ENCODE results near the gene LENEP.

The LENEP gene

DNA sequence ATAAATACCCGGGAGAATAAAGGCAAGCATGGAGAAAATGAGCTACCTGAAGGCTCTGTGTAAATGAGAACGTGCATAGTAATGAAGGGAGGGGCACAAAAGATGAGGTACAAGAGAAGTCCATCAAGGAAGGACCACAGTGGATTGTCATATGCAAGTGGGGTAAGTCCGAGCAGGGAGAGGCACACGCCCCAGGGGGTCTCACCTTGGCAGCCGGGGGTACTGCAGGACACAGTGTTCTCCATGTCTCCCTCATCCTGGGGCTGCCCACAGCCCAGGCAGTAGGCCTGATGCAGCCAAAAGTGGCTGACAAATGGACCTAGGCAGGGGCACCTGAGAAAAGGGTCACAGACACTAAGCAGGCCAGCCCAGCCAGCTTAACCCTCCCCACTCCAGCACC lies 30.2 kb downstream of the LENEP start:
- H3K36me3 ChIP-seq (ENCODE audit: insufficient read depth, low read length) = no peaks in the 10 kb centered on the region
- H3K9ac ChIP-seq (ENCODE audit: low read depth, low read length) = no peak overlapping the region
- no peaks in the 10 kb centered on the region for H3K9me3 ChIP-seq (ENCODE audit: control insufficient read depth, insufficient read depth, low read length)
- peaks cover 12% of the 10 kb centered on the region; the same call in 1 of the 2 replicates for H3K4me1 ChIP-seq (ENCODE audit: insufficient read depth, low read length)

DNA sequence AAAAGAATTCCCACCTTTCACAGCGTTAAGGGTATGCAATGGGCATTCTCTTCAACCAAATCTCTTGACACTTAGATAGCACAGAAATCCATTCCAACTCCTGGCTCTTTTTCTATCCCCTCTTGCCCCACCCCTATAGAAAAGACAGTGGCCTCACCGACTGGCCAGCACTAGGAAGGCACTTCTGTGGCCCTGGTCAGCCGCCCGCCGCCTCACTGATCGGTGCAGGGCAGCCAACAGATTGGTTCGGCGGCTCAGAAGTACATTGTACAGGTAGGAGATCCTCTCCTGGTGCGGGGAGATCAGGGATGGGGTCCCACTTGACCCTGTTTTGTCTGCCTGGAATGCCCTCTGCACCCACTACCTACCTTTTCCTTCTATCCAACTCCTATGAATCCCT lies 30.9 kb downstream of the LENEP start:
- Histone ChIP-seq H3K4me1 (ENCODE audit: insufficient read depth, low read length) (peaks cover 10% of the 10 kb centered on the region; the same call in 1 of the 2 replicates), H3K36me3 (ENCODE audit: insufficient read depth, low read length) (no peaks in the 10 kb centered on the region), H3K9me3 (ENCODE audit: control insufficient read depth, insufficient read depth, low read length) (no peaks in the 10 kb centered on the region), H3K9ac (ENCODE audit: low read depth, low read length) (no peak overlapping the region)

DNA sequence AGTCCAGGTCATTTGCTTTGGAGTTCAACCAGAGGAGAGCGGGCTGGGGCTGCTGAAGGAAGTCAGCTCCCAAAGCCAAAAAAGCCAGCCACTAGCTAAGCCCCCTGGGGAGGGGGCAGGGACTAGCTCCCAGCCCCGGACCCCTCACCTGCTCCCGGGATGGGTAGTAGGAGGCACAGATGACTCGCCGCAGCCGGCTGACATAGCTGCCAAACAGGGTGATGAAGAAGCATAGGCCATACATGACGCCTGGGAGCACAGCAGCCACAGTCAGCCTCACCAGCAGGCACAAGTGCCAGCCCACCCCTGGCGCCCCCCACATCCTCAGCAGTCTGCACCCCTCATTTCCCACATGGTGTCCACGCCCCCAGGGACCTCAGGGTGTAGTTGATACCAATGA lies 32.8 kb downstream of the LENEP start:
- Histone ChIP-seq H3K9me3 (ENCODE audit: control insufficient read depth, insufficient read depth, low read length) (no peaks in the 10 kb centered on the region), H3K9ac (ENCODE audit: low read depth, low read length) (no peak overlapping the region), H3K36me3 (ENCODE audit: insufficient read depth, low read length) (no peaks in the 10 kb centered on the region), H3K4me1 (ENCODE audit: insufficient read depth, low read length) (peaks cover 10% of the 10 kb centered on the region; the same call in 1 of the 2 replicates)

DNA sequence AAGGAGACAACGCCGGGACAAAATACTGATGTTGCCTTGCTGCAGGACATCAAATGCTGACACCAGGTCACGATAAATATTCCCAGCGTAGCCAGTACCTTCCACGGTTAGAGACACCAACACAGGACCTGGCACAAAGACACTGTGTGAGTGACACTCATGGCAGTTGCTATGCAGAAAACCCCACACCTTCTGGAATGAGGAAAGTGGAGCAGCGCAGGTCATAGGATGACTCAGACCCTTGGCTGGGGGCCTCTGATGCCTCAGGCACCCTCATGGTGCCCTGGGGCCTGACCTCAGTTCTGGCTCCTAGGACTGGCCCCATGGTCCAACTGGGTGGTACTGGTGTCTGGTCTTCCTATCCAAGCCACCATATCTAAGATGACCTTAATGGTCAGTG lies 33.2 kb downstream of the LENEP start:
- peaks cover 10% of the 10 kb centered on the region; the same call in 1 of the 2 replicates for H3K4me1 ChIP-seq (ENCODE audit: insufficient read depth, low read length)
- H3K36me3 ChIP-seq (ENCODE audit: insufficient read depth, low read length) = no peaks in the 10 kb centered on the region
- H3K9me3 ChIP-seq (ENCODE audit: control insufficient read depth, insufficient read depth, low read length) = no peaks in the 10 kb centered on the region
- no peak overlapping the region for H3K9ac ChIP-seq (ENCODE audit: low read depth, low read length)

DNA sequence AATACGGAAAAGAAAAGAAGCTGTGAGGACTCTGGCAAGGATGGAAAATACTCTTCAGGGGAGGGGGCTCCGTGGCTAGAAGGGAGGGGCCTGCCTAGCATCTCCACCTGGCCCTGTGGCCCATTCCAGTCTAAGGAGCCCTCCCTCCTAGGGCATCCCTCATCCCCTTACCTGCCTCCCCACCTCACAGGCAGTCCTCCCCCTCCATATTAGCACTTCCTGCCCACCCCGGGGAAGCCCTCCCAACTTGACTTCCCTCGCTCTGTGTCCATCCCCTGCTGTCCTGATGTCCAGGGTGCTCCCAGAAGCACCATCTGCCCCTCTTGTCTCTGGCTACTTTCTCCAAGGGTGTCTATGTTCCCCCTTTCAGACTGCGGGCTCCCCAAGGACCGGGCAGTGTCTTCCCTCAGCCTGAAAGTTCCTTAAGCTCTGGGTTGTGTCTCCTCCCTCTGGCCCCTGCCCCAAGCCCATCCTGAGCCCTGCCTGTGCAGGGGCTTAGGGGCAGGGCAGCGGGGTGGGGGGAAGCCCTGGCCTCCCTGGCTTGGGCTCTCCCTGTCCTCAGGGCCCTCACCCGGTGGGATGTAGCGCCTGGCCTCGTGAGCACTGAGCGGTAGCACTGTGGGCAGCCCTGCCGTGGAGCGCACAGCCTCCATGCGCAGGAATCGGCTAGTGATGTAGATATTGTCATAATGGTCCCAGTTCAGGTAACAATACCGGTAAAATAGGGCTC lies 36.3 kb downstream of the LENEP start:
- Histone ChIP-seq H3K4me1 (ENCODE audit: insufficient read depth, low read length) (peaks cover 10% of the 10 kb centered on the region; the same call in 1 of the 2 replicates), H3K9me3 (ENCODE audit: control insufficient read depth, insufficient read depth, low read length) (no peaks in the 10 kb centered on the region), H3K36me3 (ENCODE audit: insufficient read depth, low read length) (no peaks in the 10 kb centered on the region), H3K9ac (ENCODE audit: low read depth, low read length) (no peak overlapping the region)

DNA sequence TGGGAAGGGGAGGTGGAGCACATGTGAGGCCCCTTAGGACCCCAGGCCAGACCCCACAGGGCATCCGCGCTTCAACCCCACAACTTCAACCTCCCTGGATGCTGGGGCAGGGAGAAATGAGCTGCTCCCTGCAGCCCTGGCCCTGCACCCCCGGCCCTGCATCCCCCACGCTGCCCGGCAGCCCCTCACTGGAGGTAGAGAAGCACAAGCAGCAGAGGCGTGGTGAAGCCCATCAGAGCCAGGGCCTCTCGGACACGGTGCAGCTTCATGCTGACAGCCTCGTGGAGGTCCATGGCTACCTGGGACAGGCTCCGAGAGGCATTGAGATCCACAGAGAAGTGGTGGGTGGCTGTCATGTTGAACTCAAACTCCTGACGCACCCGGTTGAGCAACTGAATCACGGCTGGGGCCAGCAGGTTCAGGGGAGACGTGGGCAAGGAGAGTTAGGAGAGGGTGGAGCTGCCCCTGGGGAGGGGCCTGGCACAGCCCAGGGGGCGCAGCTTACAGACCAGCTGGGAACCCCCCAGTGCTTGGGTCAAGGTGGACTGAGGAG lies 36.9 kb downstream of the LENEP start:
- H3K4me1 ChIP-seq (ENCODE audit: insufficient read depth, low read length) = peaks cover 10% of the 10 kb centered on the region; the same call in 1 of the 2 replicates
- H3K9ac ChIP-seq (ENCODE audit: low read depth, low read length) = no peak overlapping the region
- H3K9me3 ChIP-seq (ENCODE audit: control insufficient read depth, insufficient read depth, low read length) = no peaks in the 10 kb centered on the region
- H3K36me3 ChIP-seq (ENCODE audit: insufficient read depth, low read length) = no peaks in the 10 kb centered on the region

DNA sequence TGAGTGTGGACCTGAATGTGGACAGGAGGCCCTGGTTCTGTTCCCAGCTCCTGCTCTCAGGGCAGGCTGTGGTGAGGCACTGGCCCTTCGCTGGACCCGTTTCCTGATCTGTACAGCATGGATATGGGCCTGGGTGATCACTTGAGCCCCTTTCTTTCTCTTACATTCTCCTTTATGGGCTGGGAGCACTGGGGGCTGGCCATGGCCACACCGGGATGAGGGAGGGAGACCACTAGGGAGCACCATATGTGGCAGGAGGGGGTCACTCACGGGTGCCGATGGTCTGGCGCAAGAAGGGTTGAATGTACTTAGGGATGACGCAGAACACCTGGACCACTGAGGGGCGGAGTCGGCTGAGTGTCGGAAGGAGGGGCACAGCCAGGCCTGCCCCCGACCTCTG lies 37.5 kb downstream of the LENEP start:
- Histone ChIP-seq H3K4me1 (ENCODE audit: insufficient read depth, low read length) (peaks cover 9% of the 10 kb centered on the region; the same call in 1 of the 2 replicates), H3K9me3 (ENCODE audit: control insufficient read depth, insufficient read depth, low read length) (no peaks in the 10 kb centered on the region), H3K9ac (ENCODE audit: low read depth, low read length) (no peak overlapping the region), H3K36me3 (ENCODE audit: insufficient read depth, low read length) (no peaks in the 10 kb centered on the region)

DNA sequence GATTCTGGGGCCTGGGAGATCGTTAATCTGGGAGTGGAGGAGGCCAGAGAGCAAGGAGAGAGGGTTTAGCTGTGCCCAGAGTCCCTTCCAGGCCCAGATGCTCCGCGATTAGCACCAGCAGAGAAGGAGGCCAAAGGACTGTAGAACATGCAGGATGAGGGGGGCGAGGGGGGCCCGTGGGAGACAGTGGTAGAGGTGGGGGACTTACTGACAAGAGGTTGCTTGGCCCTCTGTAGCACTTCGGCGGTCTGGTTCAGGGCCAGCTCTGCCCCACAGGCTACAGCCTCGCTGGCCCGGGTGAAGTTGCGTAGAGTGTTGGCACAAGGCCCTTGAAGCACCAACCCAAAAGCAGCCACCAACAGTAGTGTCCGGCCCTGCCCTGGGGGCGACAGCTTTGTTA lies 39.5 kb downstream of the LENEP start:
- Histone ChIP-seq H3K9ac (ENCODE audit: low read depth, low read length) (no peak overlapping the region), H3K36me3 (ENCODE audit: insufficient read depth, low read length) (no peaks in the 10 kb centered on the region), H3K4me1 (ENCODE audit: insufficient read depth, low read length) (no peaks in the 10 kb centered on the region), H3K9me3 (ENCODE audit: control insufficient read depth, insufficient read depth, low read length) (no peaks in the 10 kb centered on the region)

DNA sequence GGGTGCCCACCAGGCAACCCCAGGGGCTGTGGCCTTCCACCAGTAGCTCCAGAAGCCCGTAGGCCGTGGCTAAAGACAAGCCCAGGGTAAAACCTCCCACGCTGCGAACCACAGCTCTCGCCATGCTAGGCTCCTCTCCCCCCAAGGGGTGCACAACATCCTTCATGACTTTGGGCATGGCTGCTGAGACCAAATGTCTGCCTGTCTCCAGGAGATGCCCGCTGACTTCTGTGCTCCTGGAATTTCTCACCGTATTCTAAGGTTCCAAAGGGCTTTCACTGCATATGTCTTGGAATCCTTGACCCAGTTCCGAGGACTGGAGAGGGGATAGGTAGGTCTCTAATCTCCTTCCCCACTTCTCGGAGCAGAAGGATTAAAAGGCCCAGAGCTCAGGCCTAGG lies 40.1 kb downstream of the LENEP start, which contains the start of the genes DCST1 and DCST2:
TSS of gene DCST1 (plus strand) at position 301 of the 400 bp plus-strand sequence. CDS start 213 bp downstream, outside the sequence.
TSS of gene DCST2 (minus strand) at position 258 of the 400 bp plus-strand sequence. CDS start at position 178, 80 bp downstream.
- Histone ChIP-seq H3K36me3 (ENCODE audit: insufficient read depth, low read length) (no peaks in the 10 kb centered on the region), H3K4me1 (ENCODE audit: insufficient read depth, low read length) (no peaks in the 10 kb centered on the region), H3K9me3 (ENCODE audit: control insufficient read depth, insufficient read depth, low read length) (no peaks in the 10 kb centered on the region), H3K9ac (ENCODE audit: low read depth, low read length) (no peak within 1 kb of the TSS)

DNA sequence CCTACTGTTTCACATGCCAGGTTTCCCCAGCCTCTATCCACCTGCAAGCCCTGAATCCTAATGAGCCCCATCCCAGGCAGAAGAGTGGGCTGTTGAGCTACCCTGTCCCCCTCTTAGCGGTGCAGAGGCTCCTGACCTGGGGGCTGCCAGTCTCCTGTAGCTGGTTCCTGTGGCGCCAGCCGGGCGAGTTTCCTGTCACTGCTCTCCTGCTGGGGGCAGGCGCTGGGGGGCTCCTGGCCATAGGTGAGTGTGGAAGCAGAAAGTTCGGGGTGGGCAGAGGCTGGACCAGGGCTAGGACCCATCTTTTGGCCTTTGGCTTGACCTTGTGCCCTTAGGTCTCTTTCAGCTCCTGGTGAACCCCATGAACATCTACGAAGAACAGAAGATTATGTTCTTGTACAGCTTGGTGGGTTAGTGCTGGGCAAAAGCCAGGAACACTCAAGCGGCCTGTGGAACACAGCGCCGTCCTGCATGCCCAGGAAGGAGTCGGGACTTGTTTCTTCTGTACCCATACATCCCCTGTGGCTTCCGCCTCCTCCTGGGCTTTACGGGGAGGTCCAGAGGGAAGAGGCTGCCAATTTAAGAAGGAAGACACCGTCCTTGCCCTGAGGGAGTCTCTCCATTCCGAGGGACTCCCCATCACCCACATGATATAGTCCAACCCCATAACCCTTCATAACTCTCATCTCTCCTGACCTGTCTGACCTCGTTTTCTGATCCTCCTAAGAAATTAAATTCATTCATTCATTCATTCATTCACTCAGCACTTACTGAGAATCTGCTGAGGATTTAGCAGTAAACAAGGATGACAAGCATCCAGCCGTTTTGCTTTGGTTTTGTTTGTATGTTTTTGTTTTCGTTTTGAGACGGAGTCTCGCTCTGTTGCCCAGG lies 41.2 kb downstream of the LENEP start:
- no peaks in the 10 kb centered on the region for H3K36me3 ChIP-seq (ENCODE audit: insufficient read depth, low read length)
- H3K4me1 ChIP-seq (ENCODE audit: insufficient read depth, low read length) = no peaks in the 10 kb centered on the region
- no peak overlapping the region for H3K9ac ChIP-seq (ENCODE audit: low read depth, low read length)

DNA sequence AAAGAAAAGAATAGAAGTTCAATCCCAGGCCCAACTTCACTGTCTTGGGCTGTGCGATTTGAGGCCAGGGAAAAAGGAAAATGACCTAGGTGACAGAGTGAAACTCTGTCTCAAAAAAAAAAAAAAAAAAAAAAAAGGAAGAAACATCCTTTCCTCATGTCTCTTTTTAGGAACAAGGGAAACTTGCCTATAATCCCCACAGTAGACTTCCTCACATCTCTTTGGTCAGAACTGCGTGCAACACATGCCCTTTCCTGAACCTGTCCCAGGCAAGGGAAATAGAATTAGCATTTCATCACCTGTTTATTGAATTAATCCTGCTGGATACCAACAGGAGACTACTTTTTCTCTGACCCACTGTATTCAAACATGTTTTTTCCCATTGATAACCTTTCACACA lies 42.5 kb downstream of the LENEP start:
- Histone ChIP-seq H3K4me1 (ENCODE audit: insufficient read depth, low read length) (no peaks in the 10 kb centered on the region), H3K36me3 (ENCODE audit: insufficient read depth, low read length) (no peaks in the 10 kb centered on the region), H3K9ac (ENCODE audit: low read depth, low read length) (no peak overlapping the region), H3K9me3 (ENCODE audit: control insufficient read depth, insufficient read depth, low read length) (no peaks in the 10 kb centered on the region)

More for the DNA sequence above, 41.2 kb downstream of the LENEP start:
- no peaks in the 10 kb centered on the region for H3K9me3 ChIP-seq (ENCODE audit: control insufficient read depth, insufficient read depth, low read length)

DNA sequence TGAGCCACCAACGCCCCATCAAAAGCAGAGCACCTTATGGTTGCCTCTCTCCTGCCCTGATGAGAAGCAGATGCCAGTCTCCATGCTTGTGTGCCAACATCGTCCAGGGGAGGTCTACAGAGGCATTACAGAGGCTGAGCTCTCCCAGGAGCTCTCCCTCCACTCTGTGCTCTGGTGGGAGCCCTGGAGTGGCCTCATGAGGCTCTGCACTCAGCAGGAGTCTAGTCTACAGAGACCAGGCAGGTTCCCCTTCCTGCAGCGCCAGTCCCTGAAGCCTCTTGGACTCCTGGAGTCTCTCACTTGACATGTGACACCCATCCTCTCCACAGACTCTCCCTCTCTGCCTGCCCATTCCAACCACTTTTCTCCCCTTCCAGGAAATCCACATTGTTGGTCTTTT lies 43.7 kb downstream of the LENEP start:
- Histone ChIP-seq H3K4me1 (ENCODE audit: insufficient read depth, low read length) (no peaks in the 10 kb centered on the region), H3K9ac (ENCODE audit: low read depth, low read length) (no peak overlapping the region), H3K9me3 (ENCODE audit: control insufficient read depth, insufficient read depth, low read length) (no peaks in the 10 kb centered on the region), H3K36me3 (ENCODE audit: insufficient read depth, low read length) (no peaks in the 10 kb centered on the region)

DNA sequence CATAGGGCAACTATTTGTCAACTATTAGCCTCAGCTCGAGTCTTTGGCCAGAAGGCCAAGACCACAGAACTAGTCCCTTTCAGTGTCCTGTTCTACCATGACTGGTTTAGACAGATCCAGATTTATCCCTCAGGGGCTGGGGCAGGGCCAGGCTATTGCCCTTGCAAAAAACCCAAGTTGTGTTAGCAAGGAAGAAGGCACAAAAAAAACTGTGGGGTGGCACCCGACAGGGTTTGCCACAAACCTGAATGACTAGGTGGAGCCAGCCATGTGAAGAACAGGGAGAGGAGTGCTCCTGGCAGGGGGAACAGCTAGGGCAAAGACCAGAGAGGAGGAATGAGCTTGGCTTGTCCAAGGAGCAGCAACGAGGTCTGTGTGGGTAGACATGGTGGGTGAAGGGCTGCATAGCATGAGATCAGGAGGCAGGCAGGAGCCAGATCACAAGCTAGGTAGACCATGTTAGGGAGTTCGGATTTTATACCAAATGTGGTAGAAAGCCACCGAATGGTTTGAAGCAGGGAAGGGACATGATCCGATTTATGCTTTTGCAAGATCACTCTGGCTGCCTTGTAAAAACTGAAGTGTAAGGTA lies 44.6 kb downstream of the LENEP start:
- no peak overlapping the region for H3K9ac ChIP-seq (ENCODE audit: low read depth, low read length)
- no peaks in the 10 kb centered on the region for H3K4me1 ChIP-seq (ENCODE audit: insufficient read depth, low read length)
- H3K9me3 ChIP-seq (ENCODE audit: control insufficient read depth, insufficient read depth, low read length) = no peaks in the 10 kb centered on the region
- no peaks in the 10 kb centered on the region for H3K36me3 ChIP-seq (ENCODE audit: insufficient read depth, low read length)
